Stimulated activated CD4-positive, alpha-beta T cell treated with anti-CD3 and anti-CD28 coated beads, Interleukin-12 subunit alpha, Interleukin-12 subunit beta, amount 100 ng/mL, for 48 hours (primary cell): ENCODE data around the gene TRUB2.

ENCODE experiments used
- DNase-seq, 3 donors: peaks; one replicate each; pipeline ENCODE4 v3.0.0-alpha.2; 2020; ENCODE audit warnings: low read depth in 2 of 3, low spot score in 1 of 3

TRUB2 gene

GRCh38 chr9:128271112-128271511 lies 51.1 kb downstream of the TRUB2 start:
- no peak for DNase-seq

GRCh38 chr9:128266868-128267590 lies 55.2 kb downstream of the TRUB2 start:
- no peak for DNase-seq

GRCh38 chr9:128265348-128265847 lies 56.8 kb downstream of the TRUB2 start:
- DNase-seq, result no peak

- DNase-seq, result no peak
Observed at GRCh38 chr9:128262687-128263086, 59.6 kb downstream of the TRUB2 start.

- DNase-seq, result no peak
Observed at GRCh38 chr9:128260340-128260739, 61.9 kb downstream of the TRUB2 start.

- no peak for DNase-seq
Observed at GRCh38 chr9:128259156-128259555, 63.1 kb downstream of the TRUB2 start.

GRCh38 chr9:128258326-128258725 lies 63.9 kb downstream of the TRUB2 start:
- no peak for DNase-seq

- DNase-seq, result no peak
Observed at GRCh38 chr9:128257907-128258306, 64.3 kb downstream of the TRUB2 start.

GRCh38 chr9:128257086-128257825 lies 65.0 kb downstream of the TRUB2 start:
- no peak for DNase-seq
